GM12878 (cell line): ENCODE measurements around the gene SVIP. TPM values are rescaled to one million over a fixed set of nuclear protein-coding genes. Genes with fewer than 3 reads are reported as not detected.
A peak's percentile ranks its signal among the peaks of the same experiment; 100 is the strongest.

Source experiments
- BHLHE40 ChIP-seq, 2 experiments: fragments of 450-650 bp in 1 of 2; IDR thresholded peaks; 2 replicates each; pipeline ENCODE4 v1.6.1; 2011 to 2017; ENCODE audit warnings: low read depth in 2 of 2, borderline replicate concordance in 1 of 2, improper control_type of control experiment in 1 of 2, low read length in 1 of 2, mild to moderate bottlenecking in 1 of 2
- CBFB ChIP-seq: IDR thresholded peaks from 2 replicates; pipeline ENCODE4 v1.6.1; 2016; ENCODE audit warnings: antibody characterized with exemption, low read depth
- CHD1 ChIP-seq: IDR thresholded peaks from 2 replicates; pipeline ENCODE4 v1.6.1; 2012; ENCODE audit warnings: low read depth, low read length, improper control_type of control experiment
- CHD2 ChIP-seq: IDR thresholded peaks from 2 replicates; pipeline ENCODE4 v1.6.1; 2011; ENCODE audit warnings: low read depth, low read length, improper control_type of control experiment, borderline replicate concordance
- CHD4 ChIP-seq: fragments of 200-600 bp; sonication (generic); IDR thresholded peaks from 2 replicates; pipeline ENCODE4 v1.6.1; 2016; ENCODE audit warnings: mild to moderate bottlenecking
- FOXK2 ChIP-seq: fragments of 450-650 bp; IDR thresholded peaks from 2 replicates; pipeline ENCODE4 v1.6.1; 2017; ENCODE audit warnings: mild to moderate bottlenecking, moderate library complexity
- HDAC6 ChIP-seq: fragments of 200-600 bp; sonication (generic); IDR thresholded peaks from one replicate; pipeline ENCODE4 v1.8.0; 2017; ENCODE audit warnings: antibody characterized with exemption; ENCODE audit not compliant: unreplicated experiment
- IKZF2 ChIP-seq, 2 experiments: fragments of 450-650 bp; IDR thresholded peaks; 2 replicates each; pipeline ENCODE4 v1.6.1; 2017; ENCODE audit warnings: mild to moderate bottlenecking in 2 of 2, moderate library complexity in 2 of 2
- KLF5 ChIP-seq: fragments of 450-650 bp; IDR thresholded peaks from 2 replicates; pipeline ENCODE4 v1.6.1; 2014; ENCODE audit warnings: mild to moderate bottlenecking; ENCODE audit not compliant: partially characterized antibody
- MAX ChIP-seq: IDR thresholded peaks from 2 replicates; pipeline ENCODE4 v1.6.1; 2012; ENCODE audit warnings: low read depth, low read length, improper control_type of control experiment
- MEF2A ChIP-seq: IDR thresholded peaks from 2 replicates; pipeline ENCODE4 v1.6.1; 2011; ENCODE audit warnings: low read depth, mild to moderate bottlenecking, low read length, moderate library complexity; ENCODE audit not compliant: insufficient read depth
- MTA3 ChIP-seq: IDR thresholded peaks from 2 replicates; pipeline ENCODE4 v1.6.1; 2012; ENCODE audit warnings: low read length, inconsistent platforms, borderline replicate concordance
- MXI1 ChIP-seq: fragments of 150-350 bp; IDR thresholded peaks from 2 replicates; pipeline ENCODE4 v1.6.1; 2011; ENCODE audit warnings: low read depth, mild to moderate bottlenecking, inconsistent platforms, low read length, improper control_type of control experiment
- NFIC ChIP-seq: IDR thresholded peaks from 2 replicates; pipeline ENCODE4 v1.6.1; 2012; ENCODE audit warnings: low read depth, mild to moderate bottlenecking, inconsistent platforms, low read length, moderate library complexity
- PAX8 ChIP-seq: fragments of 450-650 bp; IDR thresholded peaks from 2 replicates; pipeline ENCODE4 v1.6.1; 2017; ENCODE audit warnings: mild to moderate bottlenecking, moderate library complexity
- RAD51 ChIP-seq: fragments of 450-650 bp; IDR thresholded peaks from 2 replicates; pipeline ENCODE4 v1.6.1; 2016; ENCODE audit warnings: moderate library complexity, mild to moderate bottlenecking, inconsistent platforms
- RCOR1 ChIP-seq: conservative IDR thresholded peaks from 2 replicates; pipeline ENCODE4 v1.6.1; 2012; ENCODE audit warnings: low read depth, low read length, improper control_type of control experiment
- SIX5 ChIP-seq: IDR thresholded peaks from 2 replicates; pipeline ENCODE4 v1.6.1; 2011; ENCODE audit warnings: mild to moderate bottlenecking, low read depth, low read length, moderate library complexity; ENCODE audit not compliant: severe bottlenecking
- STAT3 ChIP-seq: IDR thresholded peaks from 2 replicates; pipeline ENCODE4 v1.6.1; 2011; ENCODE audit warnings: low read depth, low read length, improper control_type of control experiment
- TAF1 ChIP-seq: IDR thresholded peaks from 2 replicates; pipeline ENCODE4 v1.6.1; 2011; ENCODE audit warnings: mild to moderate bottlenecking, low read depth, low read length, borderline replicate concordance
- TCF3 ChIP-seq: IDR thresholded peaks from 2 replicates; pipeline ENCODE4 v1.6.1; 2012; ENCODE audit warnings: low read depth, mild to moderate bottlenecking, low read length, borderline replicate concordance; ENCODE audit not compliant: insufficient read depth
- TCF7 ChIP-seq: IDR thresholded peaks from 2 replicates; pipeline ENCODE4 v1.6.1; 2014; ENCODE audit warnings: antibody characterized with exemption, borderline replicate concordance
- USF1 ChIP-seq: IDR thresholded peaks from 2 replicates; pipeline ENCODE4 v1.6.1; 2011; ENCODE audit warnings: borderline replicate concordance, low read depth, mild to moderate bottlenecking, moderate library complexity, mixed read lengths, low read length; ENCODE audit not compliant: insufficient read depth; ENCODE audit errors: extremely low read length
- WRNIP1 ChIP-seq: IDR thresholded peaks from 2 replicates; pipeline ENCODE4 v1.6.1; 2011; ENCODE audit warnings: low read depth, low read length, improper control_type of control experiment, borderline replicate concordance
- ZNF207 ChIP-seq: fragments of 450-650 bp; IDR thresholded peaks from 2 replicates; pipeline ENCODE4 v1.6.1; 2014; ENCODE audit warnings: antibody characterized with exemption, mild to moderate bottlenecking, borderline replicate concordance
- ZSCAN29 ChIP-seq: fragments of 450-650 bp; IDR thresholded peaks from 2 replicates; pipeline ENCODE4 v1.6.1; 2017; ENCODE audit warnings: mild to moderate bottlenecking, moderate library complexity
- polyA plus RNA-seq, 11 experiments: library from polyadenylated mRNA; depleted of rRNA in 4 of 11; unstranded in 6 of 11; stranded (reverse) in 5 of 11; fragments of >200 nt; fragmentation: Nextera tagmentation in 4 of 11; fragmentation: Illumina TruSeq in 1 of 11; extraction: Ambion mirVana in 4 of 11; extraction: Trizol in 1 of 11; gene quantifications; 1 replicate in 1 of 11; 2 replicates in 10 of 11; pipeline versions ENCODE4 v1.2.1 to v1.2.3, GENCODE V29; 2011 to 2016; ENCODE audit warnings: inconsistent platforms in 2 of 11, missing spikeins in 2 of 11, low read depth in 1 of 11
- total RNA-seq, 4 experiments: library from RNA; depleted of rRNA in 3 of 4; stranded (reverse); fragments of >200 nt in 3 of 4; fragmentation: Illumina TruSeq in 1 of 4; extraction: Trizol in 1 of 4; gene quantifications; 2 replicates each; pipeline versions ENCODE4 v1.2.1 to v1.2.3, GENCODE V29; 2013 to 2021
- TF ChIP-seq, protein P1 (sequence below): fragments of 150-350 bp; IDR thresholded peaks from 2 replicates; pipeline ENCODE4 v1.6.1; 2016; ENCODE audit warnings: low read depth, low read length
- TF ChIP-seq, protein P2 (sequence below): IDR thresholded peaks from 2 replicates; pipeline ENCODE4 v1.6.1; 2012; ENCODE audit warnings: low read length, inconsistent platforms

The SVIP gene
- total and polyA plus RNA-seq, 10 of the 15 experiments (the other 5 are each of a cell fraction or from before 2014, with no cell fraction given), result 17.8 to 78.0 (median 55.4) TPM

DNA sequence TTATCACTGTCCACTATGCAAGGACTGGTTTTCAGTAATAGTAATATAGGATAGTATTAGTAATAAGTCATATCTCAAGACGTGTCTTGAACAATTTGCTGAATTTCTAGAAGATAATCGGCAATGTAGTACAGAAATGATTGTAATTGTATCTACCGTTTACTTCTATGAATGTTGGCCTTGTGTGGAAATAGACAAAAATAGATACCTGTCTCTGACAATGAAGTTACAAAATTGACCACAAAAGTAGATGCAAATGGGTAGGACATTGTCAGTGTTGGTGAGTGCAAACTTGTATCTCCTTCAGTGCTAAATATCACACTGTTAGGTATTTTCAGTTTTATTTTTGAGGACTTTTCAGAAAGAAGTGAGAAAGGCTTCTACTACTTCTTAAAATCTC, 43.1 kb downstream of the SVIP start (continued):
- TF ChIP-seq MAX (no peak), TCF3 (no peak), MEF2A (peak; percentile 91), TCF7 (no peak), ZSCAN29 (no peak), MXI1 (no peak), NFIC (peak; percentile 78), BHLHE40 (IDR thresholded peaks at IDR 0.05; ENCODE audit: borderline replicate concordance in 1 of 2, low read depth in 2 of 2, low read length in 1 of 2) (peak in 1 of 2 experiments; percentile 13; a peak in 1 of 4 replicates), CHD1 (no peak), WRNIP1 (no peak), SIX5 (no peak), CHD4 (no peak), RAD51 (no peak), CHD2 (0 out of 2 replicates have a peak, but pooled peaks have one; percentile 36), ZNF207 (no peak), RCOR1 (no peak), IKZF2 (IDR thresholded peaks at IDR 0.05) (peak; percentile 50 to 72; a peak in 3 of 4 replicates), TAF1 (no peak), HDAC6 (no peak), CBFB (0 out of 2 replicates have a peak, but pooled peaks have one; percentile 32), KLF5 (no peak), MTA3 (no peak), USF1 (no peak), STAT3 (no peak), PAX8 (no peak), FOXK2 (no peak)
- TF ChIP-seq, protein P1, sequence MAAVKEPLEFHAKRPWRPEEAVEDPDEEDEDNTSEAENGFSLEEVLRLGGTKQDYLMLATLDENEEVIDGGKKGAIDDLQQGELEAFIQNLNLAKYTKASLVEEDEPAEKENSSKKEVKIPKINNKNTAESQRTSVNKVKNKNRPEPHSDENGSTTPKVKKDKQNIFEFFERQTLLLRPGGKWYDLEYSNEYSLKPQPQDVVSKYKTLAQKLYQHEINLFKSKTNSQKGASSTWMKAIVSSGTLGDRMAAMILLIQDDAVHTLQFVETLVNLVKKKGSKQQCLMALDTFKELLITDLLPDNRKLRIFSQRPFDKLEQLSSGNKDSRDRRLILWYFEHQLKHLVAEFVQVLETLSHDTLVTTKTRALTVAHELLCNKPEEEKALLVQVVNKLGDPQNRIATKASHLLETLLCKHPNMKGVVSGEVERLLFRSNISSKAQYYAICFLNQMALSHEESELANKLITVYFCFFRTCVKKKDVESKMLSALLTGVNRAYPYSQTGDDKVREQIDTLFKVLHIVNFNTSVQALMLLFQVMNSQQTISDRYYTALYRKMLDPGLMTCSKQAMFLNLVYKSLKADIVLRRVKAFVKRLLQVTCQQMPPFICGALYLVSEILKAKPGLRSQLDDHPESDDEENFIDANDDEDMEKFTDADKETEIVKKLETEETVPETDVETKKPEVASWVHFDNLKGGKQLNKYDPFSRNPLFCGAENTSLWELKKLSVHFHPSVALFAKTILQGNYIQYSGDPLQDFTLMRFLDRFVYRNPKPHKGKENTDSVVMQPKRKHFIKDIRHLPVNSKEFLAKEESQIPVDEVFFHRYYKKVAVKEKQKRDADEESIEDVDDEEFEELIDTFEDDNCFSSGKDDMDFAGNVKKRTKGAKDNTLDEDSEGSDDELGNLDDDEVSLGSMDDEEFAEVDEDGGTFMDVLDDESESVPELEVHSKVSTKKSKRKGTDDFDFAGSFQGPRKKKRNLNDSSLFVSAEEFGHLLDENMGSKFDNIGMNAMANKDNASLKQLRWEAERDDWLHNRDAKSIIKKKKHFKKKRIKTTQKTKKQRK, result no peak
- TF ChIP-seq, protein P2, sequence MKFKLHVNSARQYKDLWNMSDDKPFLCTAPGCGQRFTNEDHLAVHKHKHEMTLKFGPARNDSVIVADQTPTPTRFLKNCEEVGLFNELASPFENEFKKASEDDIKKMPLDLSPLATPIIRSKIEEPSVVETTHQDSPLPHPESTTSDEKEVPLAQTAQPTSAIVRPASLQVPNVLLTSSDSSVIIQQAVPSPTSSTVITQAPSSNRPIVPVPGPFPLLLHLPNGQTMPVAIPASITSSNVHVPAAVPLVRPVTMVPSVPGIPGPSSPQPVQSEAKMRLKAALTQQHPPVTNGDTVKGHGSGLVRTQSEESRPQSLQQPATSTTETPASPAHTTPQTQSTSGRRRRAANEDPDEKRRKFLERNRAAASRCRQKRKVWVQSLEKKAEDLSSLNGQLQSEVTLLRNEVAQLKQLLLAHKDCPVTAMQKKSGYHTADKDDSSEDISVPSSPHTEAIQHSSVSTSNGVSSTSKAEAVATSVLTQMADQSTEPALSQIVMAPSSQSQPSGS, result peak; percentile 52; the same call in 1 of the 2 replicates
